Measurements from ENCODE around the gene FLG2. TPM values are rescaled to one million over a fixed set of nuclear protein-coding genes. Genes with fewer than 3 reads are reported as not detected.

FLG2 gene
- total and polyA plus RNA-seq, 2 of the 8 experiments (the other 6 are each of a cell fraction or from before 2014, with no cell fraction given): not detected

DNA sequence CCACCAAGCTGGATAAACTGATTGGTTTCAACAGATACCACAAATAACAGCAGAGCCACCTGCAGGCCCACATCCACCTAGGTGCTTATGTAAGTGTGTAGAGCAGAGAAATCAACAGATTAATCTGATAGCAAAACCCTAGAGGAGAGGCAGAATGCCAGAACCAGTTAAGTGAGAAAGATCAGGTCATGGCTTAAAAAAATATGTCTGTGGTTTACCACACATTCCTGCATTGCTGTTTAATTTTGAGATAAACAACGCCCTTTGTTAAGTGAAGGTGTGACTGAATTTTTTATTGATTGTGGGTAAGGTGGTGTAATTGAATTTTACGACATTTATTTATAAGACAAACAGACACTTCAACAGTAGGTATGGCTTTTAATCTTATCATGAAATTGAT, 33.1 kb upstream of the FLG2 start:
- no peak overlapping the region for H2BK20ac ChIP-seq (ENCODE audit: low read length)
- no peak overlapping the region for H3K23ac ChIP-seq (ENCODE audit: insufficient read length)
- no peak overlapping the region for H4K91ac ChIP-seq (replicated peaks; ENCODE audit: insufficient read length, low read length)
- H3K4me3 ChIP-seq (ENCODE audit: extremely low read depth in 1 of 4, insufficient read depth in 2 of 4, low read depth in 3 of 4, low read length in 4 of 4): no peak overlapping the region
- H2BK5ac ChIP-seq (ENCODE audit: low read depth, low read length): no peak overlapping the region
- no peaks in the 10 kb centered on the region for H3K79me2 ChIP-seq (ENCODE audit: control insufficient read depth in 1 of 2, insufficient read depth in 2 of 2, low read length in 2 of 2)
- no peak overlapping the region for H3K18ac ChIP-seq (ENCODE audit: extremely low read depth, low read length)
- no peak overlapping the region for H2BK120ac ChIP-seq (replicated peaks; ENCODE audit: low read depth, low read length)
- H3K4me1 ChIP-seq (replicated peaks in 1 of 4; ENCODE audit: control insufficient read depth in 3 of 4, insufficient read depth in 4 of 4, low read length in 3 of 4): no peaks in the 10 kb centered on the region
- no peak overlapping the region for H4K5ac ChIP-seq (ENCODE audit: insufficient read length, low read depth, low read length)
- H3K23me2 ChIP-seq (ENCODE audit: low read depth, low read length): no peaks in the 10 kb centered on the region
- H4K8ac ChIP-seq (ENCODE audit: extremely low read depth, insufficient read depth, low read length): no peak overlapping the region
- H3K4me2 ChIP-seq (ENCODE audit: insufficient read depth in 1 of 2, low read depth in 2 of 2, low read length in 2 of 2): no peak overlapping the region
- H3K56ac ChIP-seq (replicated peaks; ENCODE audit: insufficient read length, low read depth, low read length): no peak overlapping the region
- peaks cover 77 to 80% of the 10 kb centered on the region in 2 experiments for H3K9me3 ChIP-seq (ENCODE audit: insufficient read depth in 2 of 2, low read depth in 1 of 2, low read length in 1 of 2)
- H3K79me1 ChIP-seq (ENCODE audit: low read depth, low read length): no peaks in the 10 kb centered on the region
- ChIA-PET CTCF (ENCODE audit: partially characterized antibody) (no interaction called here), POLR2A (ENCODE audit: partially characterized antibody) (no interaction called here)
- H3K4ac ChIP-seq (replicated peaks; ENCODE audit: insufficient read length, low read depth, low read length): no peak overlapping the region
- H3K27ac ChIP-seq (ENCODE audit: low read depth, low read length): no peak overlapping the region
- H3K9ac ChIP-seq (replicated peaks in 1 of 4; ENCODE audit: extremely low read depth in 1 of 4, low read depth in 3 of 4, low read length in 3 of 4): no peak overlapping the region
- DNase-seq (ENCODE audit: low read depth in 1 of 2, low spot score in 2 of 2) (no peak), FAIRE-seq (no peak)
- H2BK15ac ChIP-seq (ENCODE audit: low read length): no peak overlapping the region
- no peak overlapping the region for H2AK5ac ChIP-seq (ENCODE audit: low read depth, low read length)
- no peak overlapping the region for H2BK12ac ChIP-seq (ENCODE audit: low read depth, low read length)
- H4K20me1 ChIP-seq (replicated peaks in 1 of 2; ENCODE audit: control insufficient read depth in 1 of 2, insufficient read depth in 2 of 2, low read length in 2 of 2): no peaks in the 10 kb centered on the region
- no peak overlapping the region for H3K14ac ChIP-seq (ENCODE audit: insufficient read length)
- TF ChIP-seq USF2 (IDR thresholded peaks at IDR 0.05; ENCODE audit: low read length) (no peak), JUN (IDR thresholded peaks at IDR 0.05; ENCODE audit: low read depth, low read length) (no peak), CEBPB (IDR thresholded peaks at IDR 0.05; ENCODE audit: low read depth, low read length) (no peak), CHD1 (IDR thresholded peaks at IDR 0.05; ENCODE audit: low read depth, low read length) (no peak), EP300 (IDR thresholded peaks at IDR 0.05; ENCODE audit: borderline replicate concordance in 1 of 2, low read depth in 2 of 2, low read length in 2 of 2) (no peak), SIX5 (IDR thresholded peaks at IDR 0.05; ENCODE audit: low read depth, low read length) (no peak), BCL11A (IDR thresholded peaks at IDR 0.05; ENCODE audit: low read depth in 2 of 2, low read length in 2 of 2) (no peak), KDM4A (IDR thresholded peaks at IDR 0.05; ENCODE audit: low read depth, low read length, severe bottlenecking) (no peak), TCF12 (IDR thresholded peaks at IDR 0.05; ENCODE audit: low read depth, low read length) (no peak), SIN3A (conservative IDR thresholded peaks at IDR 0.05 in 1 of 2, IDR thresholded peaks at IDR 0.05 in 1 of 2; ENCODE audit: low read depth in 1 of 2, low read length in 2 of 2) (no peak)
- H3K36me3 ChIP-seq (ENCODE audit: control insufficient read depth in 2 of 4, insufficient read depth in 4 of 4, low read length in 3 of 4): no peaks in the 10 kb centered on the region
- H2AFZ ChIP-seq (ENCODE audit: low read length): no peak overlapping the region
- 85% methylated on average over 2 of the region's 2 CpGs; no CpG with 5 or more reads in 1 of the 2 experiments for WGBS, 2 experiments (ENCODE audit: extremely low coverage in 1 of 2, insufficient coverage in 1 of 2, insufficient read length in 1 of 2, insufficient replicate concordance in 2 of 2, low coverage in 1 of 2, low lambda C conversion rate in 2 of 2, missing lambda C conversion rate in 1 of 2)
- H3K27me3 ChIP-seq (replicated peaks in 1 of 4; ENCODE audit: control insufficient read depth in 3 of 4, extremely low read depth in 1 of 4, insufficient read depth in 3 of 4, low read length in 3 of 4): no peaks in the 10 kb centered on the region
